Thoracic aorta (tissue), 2 donors: ENCODE measurements around the gene NELFCD. TPM values are rescaled to one million over a fixed set of nuclear protein-coding genes. Genes with fewer than 3 reads are reported as not detected.

Source experiments
- ATAC-seq: fragments of 150-250 bp; one replicate; pipeline ENCODE4 v1.8.0; 2017; ENCODE audit warnings: low read depth; ENCODE audit not compliant: insufficient number of reproducible peaks, low FRiP score
- DNase-seq: peaks from one replicate; pipeline ENCODE4 v3.0.0-alpha.2; 2020; ENCODE audit warnings: low spot score
- H3K27ac ChIP-seq, 2 donors: fragments of 200-600 bp; sonication (generic); 1 replicate in 1 of 2; 2 replicates in 1 of 2; pipeline ENCODE4 v1.5.1; 2016; ENCODE audit warnings: mild to moderate bottlenecking in 2 of 2, moderate library complexity in 2 of 2
- H3K27me3 ChIP-seq: fragments of 200-600 bp; sonication (generic); replicated peaks from 2 replicates; pipeline ENCODE4 v1.6.0; 2016; ENCODE audit warnings: mild to moderate bottlenecking; ENCODE audit not compliant: insufficient read depth
- H3K36me3 ChIP-seq: fragments of 200-600 bp; sonication (generic); one replicate; pipeline ENCODE4 v1.5.1; 2016
- H3K4me1 ChIP-seq, 2 donors: fragments of 200-600 bp; sonication (generic); 1 replicate in 1 of 2; 2 replicates in 1 of 2; pipeline versions ENCODE4 v1.5.1 to v1.6.0; 2016; ENCODE audit warnings: low read depth in 2 of 2, mild to moderate bottlenecking in 1 of 2; ENCODE audit not compliant: control insufficient read depth in 1 of 2
- H3K4me3 ChIP-seq: fragments of 200-600 bp; sonication (generic); 2 replicates; pipeline ENCODE4 v1.5.1; 2016; ENCODE audit warnings: mild to moderate bottlenecking
- H3K9me3 ChIP-seq: fragments of 200-600 bp; sonication (generic); 2 replicates; pipeline ENCODE4 v1.5.1; 2016
- total RNA-seq, 2 donors: library from RNA; depleted of rRNA; stranded (reverse); fragments of >200 nt; gene quantifications; one replicate each; pipeline versions ENCODE4 v1.1.0 to v1.2.3, GENCODE V29; 2016
- TF ChIP-seq, protein P1 (sequence below): fragments of 200-600 bp; sonication (generic); IDR thresholded peaks from one replicate; pipeline ENCODE4 v1.5.1; 2019; ENCODE audit warnings: antibody characterized with exemption

The NELFCD gene
- total RNA-seq, 2 donors from 2014 or later: 50.9 to 52.6 TPM

DNA sequence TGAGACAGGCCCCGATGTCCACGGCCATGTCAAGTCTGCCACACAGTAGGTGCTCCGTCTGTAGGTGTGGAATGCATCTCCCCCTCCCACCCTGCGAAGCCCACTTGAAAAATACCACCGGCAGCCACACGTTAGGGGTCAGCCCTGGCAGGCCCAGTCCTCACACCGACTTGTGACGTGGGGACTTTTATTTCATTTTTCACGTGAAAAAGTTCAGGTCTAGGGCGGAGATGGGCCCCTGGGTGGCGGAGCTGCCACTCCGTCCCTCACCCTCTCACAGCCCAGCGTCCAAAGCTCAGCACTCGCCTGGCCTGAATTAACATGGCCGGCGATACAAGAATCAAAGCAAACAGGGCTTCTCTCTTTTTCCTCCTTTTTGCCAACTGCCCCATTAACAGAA, 34.4 kb downstream of the NELFCD start:
- H3K4me1 ChIP-seq: peaks cover 10 to 33% of the 10 kb centered on the region in 2 donors
- H3K27me3 ChIP-seq: no peaks in the 10 kb centered on the region
- ATAC-seq (no peak), DNase-seq (no peak)
- H3K9me3 ChIP-seq: no peaks in the 10 kb centered on the region
- no peaks in the 10 kb centered on the region for H3K36me3 ChIP-seq
- TF ChIP-seq, protein P1, sequence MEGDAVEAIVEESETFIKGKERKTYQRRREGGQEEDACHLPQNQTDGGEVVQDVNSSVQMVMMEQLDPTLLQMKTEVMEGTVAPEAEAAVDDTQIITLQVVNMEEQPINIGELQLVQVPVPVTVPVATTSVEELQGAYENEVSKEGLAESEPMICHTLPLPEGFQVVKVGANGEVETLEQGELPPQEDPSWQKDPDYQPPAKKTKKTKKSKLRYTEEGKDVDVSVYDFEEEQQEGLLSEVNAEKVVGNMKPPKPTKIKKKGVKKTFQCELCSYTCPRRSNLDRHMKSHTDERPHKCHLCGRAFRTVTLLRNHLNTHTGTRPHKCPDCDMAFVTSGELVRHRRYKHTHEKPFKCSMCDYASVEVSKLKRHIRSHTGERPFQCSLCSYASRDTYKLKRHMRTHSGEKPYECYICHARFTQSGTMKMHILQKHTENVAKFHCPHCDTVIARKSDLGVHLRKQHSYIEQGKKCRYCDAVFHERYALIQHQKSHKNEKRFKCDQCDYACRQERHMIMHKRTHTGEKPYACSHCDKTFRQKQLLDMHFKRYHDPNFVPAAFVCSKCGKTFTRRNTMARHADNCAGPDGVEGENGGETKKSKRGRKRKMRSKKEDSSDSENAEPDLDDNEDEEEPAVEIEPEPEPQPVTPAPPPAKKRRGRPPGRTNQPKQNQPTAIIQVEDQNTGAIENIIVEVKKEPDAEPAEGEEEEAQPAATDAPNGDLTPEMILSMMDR: no peak
- H3K27ac ChIP-seq: no peak overlapping the region
- H3K4me3 ChIP-seq: no peak overlapping the region

DNA sequence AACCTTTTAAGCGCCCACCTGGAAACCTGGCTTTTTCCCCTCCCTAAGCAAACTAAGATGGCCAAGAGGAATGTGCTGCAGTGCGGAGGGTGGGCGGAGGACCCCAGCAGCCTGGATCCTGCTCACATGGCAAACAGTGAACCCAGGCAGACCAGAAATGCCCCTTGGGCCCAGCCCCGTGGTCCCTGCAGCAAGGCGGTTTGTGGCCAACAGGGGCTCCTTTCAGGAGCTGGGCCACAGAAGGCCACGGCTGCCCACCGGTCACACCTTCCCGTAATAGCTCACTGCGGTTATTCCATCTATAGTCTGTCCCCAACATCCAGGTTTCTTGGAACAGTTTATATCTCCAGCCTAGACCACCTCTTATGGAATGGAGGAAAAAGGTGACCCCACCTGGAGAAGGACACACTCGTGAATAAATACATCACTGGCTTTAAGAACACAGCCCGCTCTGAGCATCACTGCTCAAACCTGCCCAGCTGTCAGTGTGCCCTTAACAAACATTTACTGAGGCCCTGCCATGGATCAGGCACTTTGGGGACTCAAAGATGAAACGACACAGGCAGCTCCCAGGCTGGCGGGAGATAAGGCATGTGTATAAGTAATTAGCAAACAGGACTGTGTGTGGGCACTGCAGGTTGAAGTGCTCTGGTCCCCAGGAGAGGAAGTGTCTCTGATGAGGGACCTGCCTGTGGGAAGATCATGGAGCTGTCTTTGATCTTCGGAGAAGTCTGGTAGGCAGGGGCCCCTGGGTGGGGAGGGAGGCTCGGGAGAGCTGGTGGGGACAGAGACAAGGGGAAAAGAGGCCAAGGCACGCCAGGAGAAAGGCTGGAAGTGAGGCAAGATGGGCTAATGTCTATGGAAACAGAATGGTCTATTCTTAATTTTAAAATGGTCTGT, 35.0 kb downstream of the NELFCD start:
- TF ChIP-seq, protein P1: no peak
- H3K4me1 ChIP-seq: peaks cover 3 to 27% of the 10 kb centered on the region in 2 donors
- H3K9me3 ChIP-seq: no peaks in the 10 kb centered on the region
- H3K27me3 ChIP-seq: no peaks in the 10 kb centered on the region
- no peak for DNase-seq
- H3K36me3 ChIP-seq: no peaks in the 10 kb centered on the region
- no peak for ATAC-seq
- H3K27ac ChIP-seq: no peak overlapping the region
- H3K4me3 ChIP-seq: no peak overlapping the region

DNA sequence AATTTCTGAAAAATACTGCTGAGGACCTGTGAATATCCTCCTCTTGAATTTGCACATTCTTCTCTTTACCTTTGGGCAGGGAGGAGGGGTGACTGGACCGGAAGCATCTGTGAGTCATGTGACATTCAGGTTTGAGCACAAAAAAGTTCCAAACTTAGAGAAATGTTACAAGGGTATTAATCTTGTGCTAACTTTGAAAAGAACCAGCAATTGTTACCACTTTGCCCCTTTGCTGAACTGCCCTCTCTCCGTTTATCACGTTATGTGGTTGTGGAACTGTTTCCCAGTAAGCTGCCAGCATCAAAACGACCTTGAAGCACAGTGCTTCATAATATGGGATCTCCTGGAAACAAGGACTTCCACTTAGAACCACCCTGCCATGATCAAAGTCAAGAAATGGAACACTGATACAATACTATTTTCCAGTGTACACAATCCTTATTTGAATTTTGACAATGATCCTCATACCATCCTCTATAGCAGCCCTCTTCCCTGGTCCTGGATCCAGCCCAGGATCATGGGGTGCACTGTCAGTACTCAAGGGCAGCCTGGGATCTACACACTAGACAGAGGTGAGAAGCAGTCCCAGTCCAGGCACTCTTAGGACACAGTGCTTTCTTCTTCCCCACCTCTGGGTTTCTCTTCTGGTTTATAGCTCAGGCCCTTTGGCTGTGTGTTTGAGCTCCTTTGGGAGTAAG, 35.9 kb downstream of the NELFCD start:
- ATAC-seq (no peak), DNase-seq (no peak)
- no peaks in the 10 kb centered on the region for H3K27me3 ChIP-seq
- TF ChIP-seq, protein P1: no peak
- no peaks in the 10 kb centered on the region for H3K36me3 ChIP-seq
- H3K9me3 ChIP-seq: no peaks in the 10 kb centered on the region
- no peak overlapping the region for H3K4me3 ChIP-seq
- peaks cover 0 to 18% of the 10 kb centered on the region in 2 donors for H3K4me1 ChIP-seq
- H3K27ac ChIP-seq: no peak overlapping the region

DNA sequence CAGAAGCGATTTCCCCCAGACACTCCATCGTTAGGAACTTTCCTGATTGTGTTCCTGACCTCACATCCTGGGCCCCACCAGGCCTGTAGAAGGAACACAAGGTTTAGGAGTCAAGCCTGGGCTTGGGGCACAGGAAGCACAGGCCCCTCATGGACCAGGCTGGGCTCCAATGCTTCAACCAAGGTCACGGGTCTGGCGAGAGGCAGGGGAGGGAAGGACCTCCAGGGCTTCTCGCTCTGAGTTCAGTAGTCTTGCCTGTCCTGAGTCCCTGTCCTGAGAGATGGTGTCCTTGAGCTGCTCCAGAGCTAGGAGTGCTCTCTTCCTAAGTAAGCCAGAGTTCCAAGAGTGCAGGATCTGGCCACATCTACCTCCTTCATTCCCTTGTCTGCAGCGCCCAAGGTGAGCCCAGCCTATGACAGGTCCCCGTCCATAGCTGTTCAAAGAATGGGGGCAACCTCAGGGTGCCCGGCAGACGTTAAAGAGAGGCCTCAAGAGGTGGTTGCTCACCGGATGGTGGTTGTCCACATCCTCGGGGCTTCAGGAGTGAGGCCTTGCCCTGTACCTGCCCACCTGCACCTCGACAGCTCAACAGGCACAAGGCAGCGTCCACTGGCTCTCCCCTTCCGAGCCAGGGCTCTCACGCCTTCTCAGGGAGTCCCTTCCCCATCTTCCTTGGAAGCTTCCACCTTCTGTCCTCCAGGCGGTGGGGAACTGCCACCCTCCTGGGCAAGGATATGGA, 36.6 kb downstream of the NELFCD start:
- no peak for ATAC-seq
- TF ChIP-seq, protein P1: no peak
- Histone ChIP-seq H3K36me3 (peaks cover under 1% of the 10 kb centered on the region), H3K9me3 (no peaks in the 10 kb centered on the region), H3K4me1 (peaks cover 0 to 16% of the 10 kb centered on the region in 2 donors), H3K27me3 (no peaks in the 10 kb centered on the region), H3K4me3 (no peak overlapping the region), H3K27ac (no peak overlapping the region)
- no peak for DNase-seq

- no peak overlapping the region for H3K4me3 ChIP-seq
- H3K9me3 ChIP-seq: no peaks in the 10 kb centered on the region
- H3K36me3 ChIP-seq: peaks cover 8% of the 10 kb centered on the region
- DNase-seq: no peak
- no peaks in the 10 kb centered on the region for H3K27me3 ChIP-seq
- H3K27ac ChIP-seq: no peak overlapping the region
- TF ChIP-seq, protein P1: no peak
- ATAC-seq: no peak
- peaks cover 0 to 15% of the 10 kb centered on the region in 2 donors for H3K4me1 ChIP-seq
Observed at GRCh38 chr20:59018817-59019216, 37.8 kb downstream of the NELFCD start.
